ENCODE data around the gene FXYD6.

FXYD6 gene

DNA sequence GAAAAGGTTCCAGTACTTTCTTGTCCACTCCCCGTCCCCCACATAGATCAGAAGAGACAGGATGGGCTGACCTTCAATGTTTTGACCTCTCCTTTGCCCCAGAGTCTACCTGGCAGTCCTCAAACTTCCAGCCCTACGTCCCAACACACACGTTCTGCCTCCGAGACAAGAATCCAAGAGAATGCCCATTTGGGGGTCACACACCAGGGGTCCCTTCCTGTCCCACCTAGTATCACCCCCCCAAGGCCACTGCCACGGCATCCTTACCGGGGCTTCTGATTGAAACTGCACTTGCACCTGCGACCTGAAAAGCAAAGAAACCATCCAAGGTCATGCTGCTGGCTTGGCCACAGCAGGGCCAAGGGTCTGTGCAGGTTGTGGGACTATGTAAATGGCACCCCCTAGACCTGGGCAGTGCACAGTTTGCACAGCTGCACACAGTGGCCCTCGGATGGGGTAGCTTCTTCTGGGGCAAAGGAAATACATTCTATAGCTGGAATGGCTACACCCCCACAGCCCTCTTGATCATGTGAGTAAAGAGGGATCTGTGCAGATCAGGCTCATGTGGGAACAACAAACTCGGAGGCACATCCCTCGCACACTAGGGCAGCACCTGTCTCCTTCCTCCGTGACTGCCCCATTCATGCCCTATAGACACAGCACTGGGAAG, 35.4 kb downstream of the FXYD6 start:
- no peak for DNase-seq

DNA sequence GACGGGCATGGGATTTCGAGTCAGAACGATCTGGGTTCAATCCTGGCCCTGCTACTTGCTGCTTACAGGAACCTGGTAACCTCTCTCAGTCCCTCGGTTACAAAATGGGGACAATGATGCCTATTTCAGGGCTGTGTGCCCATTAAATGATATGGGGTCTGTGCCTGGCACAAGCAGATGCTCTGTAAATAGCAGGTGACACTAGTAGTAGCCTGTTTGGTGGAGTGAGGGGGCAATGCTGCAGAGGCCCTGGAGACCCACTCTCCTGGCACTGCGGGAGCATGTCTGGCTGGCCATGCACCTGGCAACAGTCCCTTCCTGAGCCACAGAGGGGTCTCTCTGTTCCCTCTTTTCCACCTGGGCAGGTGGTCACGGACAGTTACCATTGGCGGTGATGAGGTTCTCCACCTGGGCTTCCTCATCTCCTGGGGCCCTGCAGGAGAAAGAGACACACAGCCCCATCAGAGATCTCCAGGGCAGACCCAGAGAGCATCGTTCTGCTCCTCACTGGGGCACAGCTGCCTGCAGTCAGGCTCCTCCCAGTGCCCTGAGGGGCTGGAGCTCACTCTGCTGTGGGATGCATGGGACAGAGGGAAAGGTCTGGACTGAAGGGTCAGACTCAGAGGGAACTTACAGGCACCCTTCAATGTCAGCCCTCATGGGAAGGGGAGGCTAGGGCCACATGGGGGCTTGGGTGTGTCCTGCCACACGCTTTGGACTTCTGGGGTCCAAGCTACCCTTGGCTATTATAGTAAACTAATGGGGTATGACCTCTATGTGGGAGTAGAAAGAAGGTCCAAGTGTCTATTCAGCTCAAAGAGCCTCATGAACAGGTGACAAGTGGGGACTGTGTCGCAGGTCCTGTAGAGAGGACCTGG, 36.3 kb downstream of the FXYD6 start:
- DNase-seq, result no peak

DNA sequence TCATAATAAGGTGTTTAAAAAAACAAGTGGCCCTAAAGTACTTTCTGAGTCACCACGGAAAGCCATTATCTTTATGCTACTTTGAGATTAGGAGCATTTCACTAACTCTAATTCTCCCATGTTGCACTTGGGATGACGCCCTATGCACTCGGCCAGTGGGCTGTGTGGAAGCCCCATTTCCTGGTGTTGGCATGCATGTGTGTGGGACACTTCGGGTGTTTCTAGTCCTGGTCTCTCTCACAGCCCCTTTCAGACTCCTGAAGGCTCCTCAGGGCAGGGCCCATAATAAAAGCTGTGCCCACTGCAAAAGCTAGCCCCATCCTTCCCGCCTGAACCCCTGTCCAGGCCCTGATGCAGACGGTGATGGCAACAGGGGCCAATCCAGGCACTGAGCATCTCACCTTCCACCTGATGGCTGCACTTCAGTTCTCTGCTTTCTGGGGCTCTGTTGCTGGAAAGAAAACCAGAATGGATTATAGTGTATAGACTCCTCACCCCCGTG, 37.0 kb downstream of the FXYD6 start:
- no peak for DNase-seq

DNA sequence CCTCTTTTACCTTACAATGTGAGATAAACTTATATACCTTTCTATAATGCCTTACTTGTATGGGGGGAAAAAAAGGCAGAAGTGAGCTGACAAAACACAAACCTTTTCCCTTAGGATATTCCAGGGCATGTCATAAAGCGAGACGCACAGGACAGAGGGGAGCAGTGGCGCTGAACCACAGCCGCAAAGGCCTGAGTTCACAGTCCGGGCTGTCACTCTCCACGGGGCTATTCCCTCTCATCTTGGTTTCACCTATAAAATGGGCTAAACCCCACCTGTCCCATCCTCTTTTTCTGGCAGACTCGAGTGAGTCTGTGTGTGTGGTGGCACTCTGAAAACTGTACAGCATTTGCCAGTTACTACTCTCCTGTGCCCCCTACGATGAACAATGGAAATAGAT, 37.6 kb downstream of the FXYD6 start:
- no peak for DNase-seq

DNA sequence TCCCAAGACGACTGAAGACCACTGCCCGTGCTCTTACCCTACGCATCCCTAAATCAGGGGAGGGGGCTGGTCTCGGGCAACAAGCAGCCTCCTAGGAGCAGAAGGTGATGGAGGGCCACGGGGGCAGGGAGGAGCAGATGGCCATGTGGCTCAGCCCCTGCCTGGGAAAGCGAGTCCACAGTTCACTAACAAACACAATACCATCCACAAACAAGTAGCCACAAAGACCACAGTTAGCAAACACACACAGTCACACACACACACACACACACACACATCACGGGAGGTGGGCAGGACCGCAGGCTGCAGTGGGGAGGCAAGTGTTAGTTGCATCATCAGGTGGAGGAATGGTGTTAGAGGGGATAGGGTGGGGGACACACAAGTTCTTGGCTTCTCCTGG, 38.7 kb downstream of the FXYD6 start:
- DNase-seq, result no peak

DNA sequence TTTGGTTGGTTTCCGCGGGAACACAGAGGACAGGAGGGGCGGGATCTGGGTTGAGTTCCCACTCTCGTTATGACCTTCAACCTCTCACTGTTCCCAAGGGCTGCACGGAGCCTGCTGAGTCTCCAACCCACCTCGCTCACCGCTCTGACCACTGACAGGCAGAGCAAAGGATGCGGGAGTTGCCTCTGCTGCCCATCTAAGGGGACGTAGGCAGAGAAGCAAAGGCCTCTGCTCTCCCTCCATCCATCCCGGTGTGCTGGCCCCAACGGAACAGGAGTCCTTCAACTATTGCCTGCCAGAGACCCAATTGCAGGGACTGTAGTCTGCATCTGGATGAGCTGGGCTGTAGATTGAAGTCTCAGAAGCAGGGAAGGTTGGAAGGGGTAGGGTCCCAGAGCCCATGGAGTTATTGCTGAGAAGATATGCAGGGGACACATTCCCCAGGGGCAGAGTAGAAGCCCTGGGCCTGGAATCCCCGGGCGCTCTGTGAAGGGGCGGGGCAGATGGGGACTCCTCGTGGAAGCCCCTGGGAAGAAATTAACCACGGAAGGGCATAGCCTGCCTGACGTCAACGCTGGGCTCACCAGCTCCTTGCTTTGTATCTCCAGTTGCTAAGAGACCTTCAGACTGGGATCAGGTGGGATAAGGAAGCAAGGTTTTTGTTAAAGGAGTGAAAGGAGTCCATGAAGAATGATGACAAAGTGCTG, 39.2 kb downstream of the FXYD6 start:
- DNase-seq, result no peak

DNA sequence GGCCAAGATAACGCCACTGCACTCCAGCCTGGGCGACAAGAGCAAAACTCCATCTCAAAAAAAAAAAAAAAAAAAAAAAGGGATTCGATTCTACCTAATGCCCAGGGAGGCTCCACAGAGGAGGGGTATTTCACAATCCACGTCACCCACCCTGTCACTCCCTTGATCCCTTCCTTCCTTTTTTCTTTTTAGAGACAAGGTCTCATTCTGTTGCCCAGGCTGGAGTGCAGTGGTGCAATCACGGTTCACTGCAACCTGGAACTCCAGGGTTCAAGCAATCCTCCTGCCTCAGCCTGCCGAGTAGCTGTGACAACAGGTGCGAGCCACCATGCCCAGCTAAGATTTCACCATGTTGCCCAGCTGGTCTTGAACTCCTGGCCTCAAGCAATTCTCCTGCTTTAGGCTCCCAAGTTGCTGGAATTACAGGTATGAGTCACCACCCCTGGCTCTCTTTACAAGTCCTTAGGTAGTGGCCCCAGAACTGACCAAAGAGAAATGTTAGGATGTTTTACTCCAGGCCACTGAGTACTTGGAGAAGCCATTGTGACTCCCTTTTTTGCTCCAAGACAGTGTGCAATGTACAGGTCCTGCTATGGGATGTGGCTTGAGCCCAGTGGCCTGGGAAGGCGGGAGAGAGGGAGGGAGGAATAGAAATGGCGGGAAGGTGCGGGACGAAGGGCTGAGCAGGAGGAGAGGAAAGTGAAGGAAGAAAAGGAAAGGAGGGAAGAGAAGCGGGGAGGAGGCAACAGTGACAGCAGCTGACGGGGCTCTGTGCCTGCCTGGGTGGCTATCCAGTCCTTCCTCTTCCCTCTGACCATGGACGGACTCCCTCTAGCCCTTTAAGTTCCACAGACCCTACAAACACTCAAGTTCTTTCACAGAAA, 40.1 kb downstream of the FXYD6 start:
- DNase-seq, result no peak

DNA sequence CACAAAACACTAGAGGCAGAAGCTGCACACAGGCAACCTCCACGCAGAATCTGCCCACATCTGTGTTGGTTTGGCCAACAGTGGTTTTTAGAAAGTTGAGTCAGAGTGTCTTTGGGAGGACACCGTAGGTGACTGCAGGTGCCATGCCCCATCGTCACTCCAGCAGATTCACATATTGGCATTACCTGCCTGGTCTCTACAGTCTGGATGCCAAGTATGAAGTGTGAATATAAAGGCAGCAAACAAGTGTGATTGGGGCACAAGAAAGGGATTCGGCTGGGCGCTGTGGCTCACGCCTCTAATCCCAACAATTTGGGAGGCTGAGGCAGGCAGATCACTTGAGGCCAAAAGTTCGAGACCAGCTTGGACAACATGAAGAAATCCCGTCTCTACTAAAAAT, 40.9 kb downstream of the FXYD6 start:
- DNase-seq, result no peak

DNA sequence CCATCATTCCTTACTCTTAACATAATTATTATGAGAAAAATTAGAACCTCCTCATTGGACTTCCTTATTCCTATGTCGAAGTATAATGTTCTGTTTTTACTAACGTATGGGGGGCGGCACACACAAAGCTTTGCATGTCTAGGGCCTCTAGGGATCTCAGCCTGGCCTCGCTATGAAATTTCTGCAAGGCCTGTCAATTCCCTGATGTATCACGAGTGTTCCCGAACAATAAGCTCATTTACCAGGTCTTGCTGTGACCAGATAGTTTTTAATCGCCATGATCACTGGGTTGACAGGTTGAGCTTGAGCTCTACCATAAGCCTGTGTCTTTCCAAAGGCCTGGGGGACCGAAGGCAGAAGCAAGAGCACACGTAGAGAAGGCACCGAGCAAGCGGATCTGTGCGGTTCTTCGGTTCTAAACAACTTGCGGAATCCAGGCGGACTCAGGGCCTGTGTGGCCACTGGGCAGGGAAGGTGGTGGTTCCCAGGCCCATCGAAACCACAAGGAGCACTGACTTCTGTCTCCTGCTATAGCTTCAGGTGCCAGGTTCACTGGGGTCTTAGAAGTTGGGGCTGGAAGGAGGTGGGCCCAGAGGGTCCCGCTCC, 41.5 kb downstream of the FXYD6 start:
- DNase-seq, result no peak

DNA sequence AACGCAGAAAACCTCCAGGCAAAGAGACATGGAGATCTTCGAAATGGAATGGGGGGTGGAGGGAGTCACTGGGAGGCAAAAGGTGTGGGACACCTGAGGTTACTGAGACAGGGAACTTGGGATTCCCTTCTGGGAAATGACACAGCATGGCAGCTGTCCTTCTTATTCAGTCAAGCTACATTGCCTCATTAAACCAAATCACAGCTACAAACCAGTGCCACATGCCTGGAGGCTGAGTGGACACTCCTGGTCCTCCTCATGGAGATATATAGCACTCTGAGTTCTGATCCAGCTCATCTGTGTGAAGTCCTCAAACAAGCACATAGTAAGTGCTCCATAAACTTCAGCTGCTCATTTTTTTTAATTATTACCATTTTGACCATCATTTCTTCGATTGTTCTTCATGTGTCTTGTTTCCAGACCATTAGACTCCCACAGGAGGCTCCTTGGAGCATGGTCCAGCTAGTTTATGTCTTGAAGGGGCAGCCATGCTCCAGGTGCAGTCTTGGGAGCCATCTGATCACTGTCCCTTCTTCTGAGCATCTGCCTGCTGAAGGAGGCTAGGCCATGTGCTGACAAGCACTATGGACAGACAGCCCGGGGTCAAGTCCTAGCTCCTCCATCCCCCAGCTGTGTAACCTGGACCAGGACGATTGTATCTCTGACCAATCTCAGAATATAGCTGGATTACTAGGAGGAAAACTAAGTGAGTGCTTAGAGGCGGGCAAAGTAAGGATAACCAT, 42.2 kb downstream of the FXYD6 start:
- DNase-seq, result no peak

DNA sequence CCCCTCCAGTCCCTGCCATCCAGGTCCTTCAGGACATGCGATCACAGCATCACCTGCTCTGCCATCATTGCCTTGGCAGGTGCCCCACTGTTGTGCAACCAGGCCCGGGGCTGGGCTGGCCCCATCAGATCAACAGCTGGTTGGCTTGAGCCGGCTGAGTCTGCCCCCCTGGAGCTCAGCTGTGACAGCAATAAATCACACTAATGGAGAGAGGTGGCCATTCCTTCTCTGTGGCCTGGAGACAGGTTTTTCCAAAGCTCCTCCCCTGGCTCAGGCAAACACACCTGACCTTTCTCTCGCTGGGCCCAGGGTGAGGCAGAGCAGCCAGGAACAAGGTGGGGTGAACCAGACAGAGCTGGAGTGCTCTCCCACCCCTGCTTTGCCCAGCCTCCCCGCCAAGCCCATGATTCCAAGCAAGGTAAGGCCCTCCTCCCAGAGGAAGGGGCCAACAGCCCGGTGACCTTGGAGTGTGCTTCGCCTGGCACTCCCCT, 43.0 kb downstream of the FXYD6 start:
- DNase-seq, result no peak

DNA sequence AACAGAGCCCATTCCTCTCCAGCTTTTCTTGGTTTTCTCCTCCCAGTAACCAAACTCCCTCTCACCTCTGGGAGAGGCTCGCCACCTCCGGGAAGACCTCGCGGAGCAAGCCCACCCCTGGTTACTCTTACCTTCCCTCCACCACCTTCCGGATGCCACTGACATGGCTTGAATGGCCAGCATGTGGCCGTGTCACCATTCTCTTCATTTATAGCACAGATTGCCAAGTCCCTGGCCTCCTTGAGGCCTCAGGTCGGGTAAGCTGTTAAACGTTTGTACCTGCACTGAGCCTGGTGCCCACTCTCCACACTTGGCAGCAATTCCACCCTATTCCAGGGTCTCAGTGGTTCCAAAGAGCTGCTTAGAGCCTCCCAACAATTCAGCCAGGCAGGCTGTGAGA, 43.9 kb downstream of the FXYD6 start:
- no peak for DNase-seq

DNA sequence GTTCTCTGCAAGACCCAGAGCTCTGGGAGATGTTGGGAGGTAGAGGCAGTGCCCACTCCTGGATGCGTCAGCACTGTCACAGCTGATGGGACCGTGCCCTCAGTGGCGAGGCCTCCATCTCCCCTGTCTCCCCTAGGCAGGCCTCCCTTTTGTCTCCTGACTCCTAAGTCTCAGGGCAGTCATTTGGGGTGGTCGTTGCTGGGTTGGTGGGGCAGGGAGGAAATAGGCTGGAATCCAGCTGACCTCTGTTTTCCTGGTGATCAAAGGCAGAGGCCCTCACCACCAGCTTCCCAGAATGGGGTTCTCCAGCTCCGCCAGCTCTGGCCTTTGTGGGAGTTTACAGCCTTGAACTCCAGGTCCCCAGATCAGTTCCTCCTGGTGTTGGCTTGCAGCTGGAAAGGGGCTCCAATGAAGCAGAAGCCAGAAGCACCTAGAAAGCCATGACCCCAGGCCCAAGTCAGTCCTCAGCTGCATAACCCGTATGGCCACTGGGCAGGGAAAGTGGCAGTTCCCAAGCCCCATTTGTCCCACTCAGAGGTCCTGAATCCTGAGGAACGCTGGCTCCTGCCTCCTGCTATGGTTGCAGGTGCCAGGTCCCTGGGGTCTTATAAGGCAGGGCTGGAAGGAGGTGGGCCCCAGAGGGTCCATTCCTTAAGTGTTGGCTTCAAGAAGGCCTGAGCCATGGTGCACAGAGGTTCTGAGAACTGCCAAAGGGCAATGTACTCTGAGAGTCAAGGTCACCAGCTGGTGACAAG, 44.6 kb downstream of the FXYD6 start:
- DNase-seq, result no peak

DNA sequence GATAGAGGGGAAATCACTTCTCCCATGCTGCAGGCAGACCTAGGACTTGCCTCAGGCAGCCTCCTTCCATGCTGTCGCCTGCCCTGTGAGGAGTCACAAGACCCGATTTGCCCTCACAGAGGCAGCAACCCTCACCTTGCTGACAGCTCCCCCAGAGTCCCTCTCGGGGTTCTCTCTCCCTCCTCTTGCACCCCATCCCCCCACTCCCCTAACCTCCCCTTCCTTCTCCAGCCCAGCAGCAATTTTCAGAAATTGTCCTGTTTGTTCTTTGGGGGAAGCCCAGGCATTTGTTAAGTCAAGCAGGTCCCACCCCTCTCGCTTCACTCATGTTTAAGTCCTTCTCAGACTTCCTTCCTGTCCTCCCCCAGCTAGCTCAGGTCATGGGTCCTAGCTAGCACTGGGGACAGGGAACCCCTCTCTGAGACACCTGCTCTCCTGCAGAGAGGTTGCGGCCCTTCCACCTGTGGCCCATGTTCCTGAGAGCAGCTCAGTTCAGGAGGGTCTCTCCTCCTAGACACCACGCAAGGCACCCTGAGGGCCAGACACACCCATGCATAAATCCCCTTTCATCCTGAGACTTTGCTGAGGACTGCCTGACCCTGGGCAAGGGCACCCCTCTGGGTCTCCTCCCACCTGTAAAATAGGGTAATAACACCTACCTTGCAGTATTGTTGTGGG, 45.6 kb downstream of the FXYD6 start:
- no peak for DNase-seq

DNA sequence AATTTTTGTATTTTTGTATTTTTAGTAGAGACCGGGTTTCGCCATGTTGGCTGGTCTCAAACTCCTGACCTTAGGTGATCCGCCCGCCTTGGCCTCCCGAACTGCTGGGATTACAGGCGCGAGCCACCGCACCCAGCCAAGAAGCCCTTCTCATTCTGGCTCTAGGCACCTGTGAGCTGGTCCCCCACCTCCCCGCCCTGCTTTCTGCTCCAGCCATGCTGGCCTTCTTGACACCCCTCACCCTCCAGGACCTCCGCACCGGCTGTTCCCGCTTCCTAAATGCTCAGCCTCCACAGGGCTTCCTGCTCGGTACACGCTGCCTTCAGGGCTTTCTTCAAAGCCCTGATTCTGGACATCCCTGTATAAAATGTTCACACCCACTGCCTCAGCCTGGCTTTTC, 46.4 kb downstream of the FXYD6 start:
- DNase-seq, result no peak

DNA sequence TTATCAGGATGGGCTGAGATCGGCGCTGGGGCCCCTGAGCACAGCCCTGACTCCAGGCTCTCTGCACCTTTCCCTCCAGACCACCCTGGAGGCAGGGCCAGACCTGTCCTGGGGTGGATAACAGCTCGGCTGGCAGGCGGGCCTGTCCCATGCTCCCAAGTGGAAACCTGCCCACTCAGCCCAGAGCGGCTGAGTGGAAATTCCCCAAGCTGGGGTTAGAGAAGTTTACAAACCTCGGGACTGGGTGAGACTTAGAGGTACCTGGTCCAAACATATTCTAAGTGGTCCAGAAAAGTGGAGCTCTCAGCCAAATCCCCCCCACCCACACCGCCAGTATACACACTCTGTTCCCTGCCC, 47.1 kb downstream of the FXYD6 start:
- no peak for DNase-seq

DNA sequence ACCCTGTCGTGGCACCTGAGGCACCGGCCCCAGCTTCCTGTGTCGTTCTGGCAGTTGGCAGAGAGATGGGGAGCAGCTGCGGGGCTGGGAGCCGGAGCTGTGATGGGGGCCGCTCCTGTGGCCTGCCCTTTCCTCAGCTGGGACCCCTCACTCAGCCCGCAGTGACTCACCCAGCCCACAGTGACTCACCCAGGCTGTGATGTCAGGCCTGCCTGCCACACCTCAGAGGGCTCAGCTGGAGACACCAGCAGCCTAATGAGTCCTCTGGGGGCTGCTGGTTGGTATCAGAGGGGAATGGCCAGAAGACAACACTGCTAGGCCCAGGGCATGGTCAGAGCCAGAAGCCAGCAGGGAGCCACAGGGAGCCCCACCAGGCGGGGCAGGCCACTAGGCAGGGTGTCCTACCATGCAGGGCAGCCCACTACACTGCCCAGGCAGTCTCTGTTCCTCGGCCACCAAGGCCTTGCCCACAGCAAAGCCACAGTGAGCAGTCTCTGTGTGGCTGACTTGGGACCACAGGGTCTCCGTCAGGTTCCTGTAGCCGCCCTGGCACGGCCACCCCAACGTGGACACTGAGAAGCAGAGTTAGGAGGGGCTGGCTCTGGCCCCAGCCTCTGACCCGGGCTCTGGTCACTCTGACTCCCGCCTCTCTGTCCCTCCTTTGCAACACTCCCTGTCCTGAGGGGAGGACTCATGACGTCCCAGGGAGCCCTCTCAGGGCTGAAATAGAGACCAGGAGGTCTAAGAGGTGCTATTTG, 47.7 kb downstream of the FXYD6 start:
- peak; percentile 86 for DNase-seq

DNA sequence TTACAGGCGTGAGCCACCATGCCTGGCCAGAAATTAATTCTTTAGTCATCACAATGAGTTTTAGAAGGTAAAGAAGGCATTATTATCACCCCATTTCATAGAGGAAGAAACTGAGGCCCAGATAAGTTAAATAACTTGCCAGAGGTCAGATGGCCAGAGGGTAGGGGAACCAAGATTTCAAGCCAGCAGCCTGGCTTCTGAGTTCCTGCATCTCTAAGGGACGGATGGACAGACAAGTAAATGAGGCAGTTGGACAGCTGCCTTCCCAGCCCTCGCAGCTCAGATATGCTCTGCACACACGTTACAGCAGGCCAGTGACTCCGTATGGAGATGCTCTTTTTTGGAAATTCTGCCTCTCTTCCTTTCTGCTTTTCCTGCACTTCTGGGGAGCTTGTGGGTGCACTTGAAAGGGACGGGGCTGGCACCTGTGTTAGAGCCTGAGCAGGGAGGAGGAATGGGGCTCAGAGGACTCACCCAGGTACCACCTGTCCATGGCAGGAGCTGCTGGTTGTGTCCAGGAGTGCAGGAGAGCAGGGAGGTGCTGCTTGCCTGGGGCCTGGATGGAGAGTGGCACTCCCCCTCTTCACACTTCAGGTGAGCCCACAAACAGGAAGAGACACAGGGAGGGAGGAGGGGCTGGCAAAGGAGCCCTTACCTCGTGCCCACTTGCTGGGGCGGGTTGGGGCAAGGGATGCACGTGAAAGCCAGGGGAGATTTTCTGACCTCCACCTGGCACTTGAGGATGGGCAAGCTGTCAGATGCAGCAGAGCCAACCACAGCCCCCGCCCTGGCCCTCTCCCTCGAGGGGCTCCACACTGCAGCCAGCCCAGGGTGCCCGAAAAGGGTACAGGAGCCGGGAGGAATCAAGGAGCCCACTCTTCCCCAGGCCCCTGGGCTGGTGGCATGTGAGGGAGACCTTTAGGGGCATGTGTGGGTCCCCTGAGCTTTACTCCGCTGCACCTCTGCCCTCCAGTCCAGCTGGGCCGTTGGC, 48.6 kb downstream of the FXYD6 start:
- peak; percentile 36 for DNase-seq
